Panc1 (cell line): ENCODE data around the gene AP5M1. TPM values are rescaled to one million over a fixed set of nuclear protein-coding genes. Genes with fewer than 3 reads are reported as not detected.

Experiments used
- ATAC-seq: fragments of 200-7000 bp; cut with Tn5 transposase; 2 replicates; pipeline ENCODE4 v1.9.1; 2020; ENCODE audit warnings: mild to moderate bottlenecking, moderate library complexity
- BruUV-seq: library from RNA; stranded (reverse); fragments of 400-500 nt; replicated peaks from 2 replicates; lab custom pipeline; 2021; lab: Mats Ljungman, UMichigan
- CTCF ChIA-PET: fragments of 300-600 bp; sonication (Branson Sonifier 250); formaldehyde crosslinking; loops from one replicate; lab custom pipeline; 2022; ENCODE audit warnings: antibody characterized with exemption; lab: Charles Lee
- POLR2A ChIA-PET: fragments of 300-600 bp; sonication (Branson Sonifier 250); formaldehyde crosslinking; loops from one replicate; lab custom pipeline; 2022; ENCODE audit warnings: antibody characterized with exemption; lab: Charles Lee
- DNase-seq: peaks from one replicate; pipeline ENCODE4 v3.0.0-alpha.2; 2010; ENCODE audit warnings: low read depth, low spot score
- H3K27ac ChIP-seq: 2 replicates; pipeline ENCODE4 v1.5.1; 2011; ENCODE audit warnings: mild to moderate bottlenecking, low read length, inconsistent platforms
- H3K27me3 ChIP-seq: fragments of 200-500 bp; sonication (Bioruptor generic); 2 replicates; pipeline ENCODE4 v1.6.0; 2014; ENCODE audit warnings: low read length, inconsistent platforms; ENCODE audit not compliant: control insufficient read depth, insufficient read depth
- H3K36me3 ChIP-seq: fragments of 200-500 bp; sonication (Bioruptor generic); 2 replicates; pipeline ENCODE4 v1.5.1; 2014; ENCODE audit warnings: inconsistent platforms, mild to moderate bottlenecking, low read length, moderate library complexity; ENCODE audit not compliant: control insufficient read depth, insufficient read depth
- H3K4me1 ChIP-seq: 2 replicates; pipeline ENCODE4 v1.5.1; 2011; ENCODE audit warnings: inconsistent platforms, mild to moderate bottlenecking, low read length, moderate library complexity; ENCODE audit not compliant: control insufficient read depth, insufficient read depth
- H3K4me3 ChIP-seq, 2 experiments: 2 replicates each; pipeline ENCODE4 v1.5.1; 2011 to 2012; ENCODE audit warnings: low read depth in 2 of 2, low read length in 2 of 2, mild to moderate bottlenecking in 2 of 2, inconsistent platforms in 1 of 2, moderate library complexity in 1 of 2
- H3K9me3 ChIP-seq: fragments of 200-500 bp; sonication (Bioruptor generic); 2 replicates; pipeline ENCODE4 v1.5.1; 2014; ENCODE audit warnings: low read depth, mild to moderate bottlenecking, inconsistent platforms, low read length, moderate library complexity; ENCODE audit not compliant: control insufficient read depth, insufficient read depth
- POLR2AphosphoS5 ChIP-seq: IDR thresholded peaks from 2 replicates; pipeline ENCODE4 v1.6.1; 2012; ENCODE audit warnings: mild to moderate bottlenecking, low read depth, low read length, moderate library complexity
- SIN3A ChIP-seq: IDR thresholded peaks from 2 replicates; pipeline ENCODE4 v1.6.1; 2012; ENCODE audit warnings: low read depth, mild to moderate bottlenecking, low read length, moderate library complexity, borderline replicate concordance; ENCODE audit not compliant: insufficient read depth
- TCF7L2 ChIP-seq: IDR thresholded peaks from 2 replicates; pipeline ENCODE4 v1.6.1; 2011; ENCODE audit warnings: mild to moderate bottlenecking, low read depth, low read length, inconsistent platforms
- in situ Hi-C: cut with HindIII; loops from 2 replicates; pipeline ENCODE4 v1.10.0; 2016; ENCODE audit warnings: low sequenced_read_pairs, low pct_unique_long_range_greater_than_20kb
- intact Hi-C: fragments of 100-400 bp; cut with micrococcal nuclease; formaldehyde crosslinking; loops from one replicate; pipeline ENCODE4 v1.10.0; 2022; ENCODE audit not compliant: unreplicated experiment
- total RNA-seq: library from RNA; stranded (reverse); gene quantifications from one replicate; pipeline ENCODE4 v1.2.1, GENCODE V29; 2021; ENCODE audit not compliant: unreplicated experiment
- TF ChIP-seq, protein P1 (sequence below): fragments of 450-650 bp; IDR thresholded peaks from 2 replicates; pipeline ENCODE4 v1.5.1; 2017; ENCODE audit warnings: mild to moderate bottlenecking
- TF ChIP-seq, protein P2 (sequence below), 2 experiments: IDR thresholded peaks; 2 replicates each; pipeline ENCODE4 v1.6.1; 2011 to 2012; ENCODE audit warnings: low read depth in 2 of 2, control low read depth in 1 of 2, low read length in 1 of 2, mild to moderate bottlenecking in 1 of 2, moderate library complexity in 1 of 2; ENCODE audit not compliant: insufficient read depth in 1 of 2

Gene AP5M1
- total RNA-seq, 1 experiment from 2014 or later, result 20.0 TPM

DNA sequence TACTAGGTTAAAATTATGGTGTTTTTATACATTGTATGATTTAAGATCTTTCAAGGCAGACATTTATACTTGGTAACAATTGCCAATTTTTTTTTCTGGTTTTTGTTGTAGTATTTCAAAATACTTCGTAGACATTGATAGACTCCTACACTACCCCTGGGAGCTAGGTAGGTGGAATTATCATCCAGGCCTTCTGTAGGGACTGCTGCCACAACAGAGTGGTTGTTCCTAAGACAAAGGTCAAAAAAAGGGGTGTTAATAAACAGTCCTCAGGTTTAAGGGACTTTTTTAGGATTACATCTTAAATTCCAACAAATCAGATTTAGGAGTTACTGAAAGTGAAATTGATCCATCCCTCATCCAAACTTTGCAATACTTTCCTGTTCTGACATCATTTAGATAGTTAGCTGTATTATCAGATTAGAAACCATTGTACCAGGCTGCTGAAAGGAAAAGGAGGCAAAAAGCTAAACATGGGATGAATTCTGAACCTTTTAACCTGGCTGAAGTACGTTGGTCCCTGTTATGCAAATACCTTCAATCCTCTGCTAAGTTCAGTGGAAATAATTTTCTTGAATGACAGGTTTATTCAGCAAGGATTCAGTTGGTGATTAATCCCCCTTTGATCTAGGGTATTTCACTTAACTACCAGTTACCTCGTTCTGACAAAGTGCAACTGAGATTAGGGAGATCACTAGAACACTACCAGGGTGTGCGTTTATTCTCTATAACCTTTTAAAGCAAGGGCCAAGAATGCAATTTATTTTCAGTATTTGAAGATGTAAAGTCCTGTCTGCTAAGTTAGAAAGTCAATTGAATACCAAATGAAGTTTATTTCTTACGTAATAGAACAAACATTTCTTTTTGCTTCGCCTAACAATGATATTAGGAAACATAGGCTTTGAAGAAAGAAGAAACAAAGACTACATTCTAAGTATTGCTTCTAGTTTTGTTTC is 23.2 kb downstream of the AP5M1 start:
- Histone ChIP-seq H3K9me3 (no peaks in the 10 kb centered on the region), H3K36me3 (no peaks in the 10 kb centered on the region; the same call in 1 of the 2 replicates), H3K4me3 (no peak overlapping the region), H3K27me3 (no peaks in the 10 kb centered on the region), H3K4me1 (no peaks in the 10 kb centered on the region), H3K27ac (no peak overlapping the region)
- ATAC-seq, result no peak
- TF ChIP-seq, protein P1, sequence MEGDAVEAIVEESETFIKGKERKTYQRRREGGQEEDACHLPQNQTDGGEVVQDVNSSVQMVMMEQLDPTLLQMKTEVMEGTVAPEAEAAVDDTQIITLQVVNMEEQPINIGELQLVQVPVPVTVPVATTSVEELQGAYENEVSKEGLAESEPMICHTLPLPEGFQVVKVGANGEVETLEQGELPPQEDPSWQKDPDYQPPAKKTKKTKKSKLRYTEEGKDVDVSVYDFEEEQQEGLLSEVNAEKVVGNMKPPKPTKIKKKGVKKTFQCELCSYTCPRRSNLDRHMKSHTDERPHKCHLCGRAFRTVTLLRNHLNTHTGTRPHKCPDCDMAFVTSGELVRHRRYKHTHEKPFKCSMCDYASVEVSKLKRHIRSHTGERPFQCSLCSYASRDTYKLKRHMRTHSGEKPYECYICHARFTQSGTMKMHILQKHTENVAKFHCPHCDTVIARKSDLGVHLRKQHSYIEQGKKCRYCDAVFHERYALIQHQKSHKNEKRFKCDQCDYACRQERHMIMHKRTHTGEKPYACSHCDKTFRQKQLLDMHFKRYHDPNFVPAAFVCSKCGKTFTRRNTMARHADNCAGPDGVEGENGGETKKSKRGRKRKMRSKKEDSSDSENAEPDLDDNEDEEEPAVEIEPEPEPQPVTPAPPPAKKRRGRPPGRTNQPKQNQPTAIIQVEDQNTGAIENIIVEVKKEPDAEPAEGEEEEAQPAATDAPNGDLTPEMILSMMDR, result no peak
- TF ChIP-seq, protein P2, sequence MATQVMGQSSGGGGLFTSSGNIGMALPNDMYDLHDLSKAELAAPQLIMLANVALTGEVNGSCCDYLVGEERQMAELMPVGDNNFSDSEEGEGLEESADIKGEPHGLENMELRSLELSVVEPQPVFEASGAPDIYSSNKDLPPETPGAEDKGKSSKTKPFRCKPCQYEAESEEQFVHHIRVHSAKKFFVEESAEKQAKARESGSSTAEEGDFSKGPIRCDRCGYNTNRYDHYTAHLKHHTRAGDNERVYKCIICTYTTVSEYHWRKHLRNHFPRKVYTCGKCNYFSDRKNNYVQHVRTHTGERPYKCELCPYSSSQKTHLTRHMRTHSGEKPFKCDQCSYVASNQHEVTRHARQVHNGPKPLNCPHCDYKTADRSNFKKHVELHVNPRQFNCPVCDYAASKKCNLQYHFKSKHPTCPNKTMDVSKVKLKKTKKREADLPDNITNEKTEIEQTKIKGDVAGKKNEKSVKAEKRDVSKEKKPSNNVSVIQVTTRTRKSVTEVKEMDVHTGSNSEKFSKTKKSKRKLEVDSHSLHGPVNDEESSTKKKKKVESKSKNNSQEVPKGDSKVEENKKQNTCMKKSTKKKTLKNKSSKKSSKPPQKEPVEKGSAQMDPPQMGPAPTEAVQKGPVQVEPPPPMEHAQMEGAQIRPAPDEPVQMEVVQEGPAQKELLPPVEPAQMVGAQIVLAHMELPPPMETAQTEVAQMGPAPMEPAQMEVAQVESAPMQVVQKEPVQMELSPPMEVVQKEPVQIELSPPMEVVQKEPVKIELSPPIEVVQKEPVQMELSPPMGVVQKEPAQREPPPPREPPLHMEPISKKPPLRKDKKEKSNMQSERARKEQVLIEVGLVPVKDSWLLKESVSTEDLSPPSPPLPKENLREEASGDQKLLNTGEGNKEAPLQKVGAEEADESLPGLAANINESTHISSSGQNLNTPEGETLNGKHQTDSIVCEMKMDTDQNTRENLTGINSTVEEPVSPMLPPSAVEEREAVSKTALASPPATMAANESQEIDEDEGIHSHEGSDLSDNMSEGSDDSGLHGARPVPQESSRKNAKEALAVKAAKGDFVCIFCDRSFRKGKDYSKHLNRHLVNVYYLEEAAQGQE (IDR thresholded peaks at IDR 0.05; ENCODE audit: insufficient read depth in 1 of 2, low read depth in 2 of 2, low read length in 1 of 2), result no peak
- TF ChIP-seq POLR2AphosphoS5, result no peak
- no peak for TF ChIP-seq TCF7L2
- no peak for TF ChIP-seq SIN3A
- no TSS peak for BruUV-seq
- DNase-seq, result no peak
- in situ Hi-C loops, result no loop called here
- ChIA-PET POLR2A (no interaction called here), CTCF (no interaction called here)
- intact Hi-C loops, result no loop called here

DNA sequence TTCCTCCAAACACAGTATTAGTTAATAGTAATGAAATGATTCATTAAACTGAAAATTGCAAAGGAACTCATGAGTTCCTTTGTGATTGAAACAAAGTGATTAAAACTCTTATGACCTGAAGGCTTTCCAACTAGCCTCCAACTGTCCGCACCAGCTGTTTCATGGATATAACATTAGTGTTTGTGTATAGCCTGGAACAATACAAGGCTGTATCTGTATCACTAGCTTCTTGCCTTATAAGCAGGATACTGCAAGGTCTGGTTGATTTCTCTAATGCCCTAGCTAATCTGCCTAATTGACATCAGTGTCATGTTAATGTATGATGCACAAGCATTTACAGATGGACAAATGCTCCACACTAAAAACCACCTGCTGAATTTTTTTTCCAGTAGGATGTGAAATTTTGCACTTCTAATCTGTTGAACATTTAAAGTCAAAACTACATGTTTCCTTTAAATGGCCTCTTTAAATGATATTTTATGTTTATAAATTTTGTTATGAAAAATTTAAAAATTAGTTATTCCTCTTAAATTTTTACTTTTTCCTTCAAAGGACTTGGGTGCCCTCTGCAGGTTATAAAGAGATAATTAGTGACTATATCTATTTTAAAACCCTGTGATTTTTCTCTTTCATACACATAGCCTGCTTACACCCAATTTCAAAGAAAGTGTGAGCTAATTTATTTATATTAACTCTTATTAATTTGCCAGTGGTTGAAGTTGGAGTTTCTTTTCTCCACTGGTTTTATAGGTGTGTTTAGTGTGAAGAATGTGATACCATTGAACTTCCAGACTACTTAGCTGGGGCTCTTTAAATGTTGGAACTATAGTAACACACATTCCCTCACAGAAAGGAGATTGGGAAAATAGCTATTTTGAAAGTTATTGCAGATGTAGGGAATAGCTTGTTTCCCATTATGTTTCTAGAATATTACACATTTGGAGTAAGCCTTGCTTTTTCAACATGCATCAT is 25.4 kb downstream of the AP5M1 start:
- ChIA-PET CTCF (no interaction called here), POLR2A (no interaction called here)
- in situ Hi-C loops (no loop called here), intact Hi-C loops (no loop called here)
- no peaks in the 10 kb centered on the region for H3K4me1 ChIP-seq
- no TSS peak for BruUV-seq
- DNase-seq (no peak), ATAC-seq (no peak)
- H3K9me3 ChIP-seq, result no peaks in the 10 kb centered on the region
- no peak overlapping the region for H3K27ac ChIP-seq
- H3K4me3 ChIP-seq, result no peak overlapping the region
- no peaks in the 10 kb centered on the region for H3K36me3 ChIP-seq
- H3K27me3 ChIP-seq, result no peaks in the 10 kb centered on the region
- TF ChIP-seq, protein P2 (IDR thresholded peaks at IDR 0.05; ENCODE audit: insufficient read depth in 1 of 2, low read depth in 2 of 2, low read length in 1 of 2), result no peak
- TF ChIP-seq, protein P1, result peak; percentile 32; the same call in 1 of the 2 replicates
